ENCODE data around the gene SRGAP2C.
A peak's percentile ranks its signal among the peaks of the same experiment; 100 is the strongest.
"Not testable (repeated sequence)": the region's sequence is repeated elsewhere in the genome, so short reads cannot be mapped to it uniquely, and the experiment has no call there.

Gene SRGAP2C

GRCh38 chr1:121168152-121168668, 16.6 kb upstream of the SRGAP2C start:
- not testable (repeated sequence) for H3K36me3 Mint-ChIP-seq, H3K4me1 Mint-ChIP-seq, H3K9me3 Mint-ChIP-seq, ATAC-seq, H3K27ac Mint-ChIP-seq, H3K27me3 Mint-ChIP-seq, H3K4me3 Mint-ChIP-seq

- H3K4me1 Mint-ChIP-seq, H3K36me3 Mint-ChIP-seq, H3K4me3 Mint-ChIP-seq, ATAC-seq, H3K27ac Mint-ChIP-seq, H3K9me3 Mint-ChIP-seq, H3K27me3 Mint-ChIP-seq: not testable (repeated sequence)
Measured at GRCh38 chr1:121176649-121177048, 8.1 kb upstream of the SRGAP2C start.

- H3K4me3 Mint-ChIP-seq, H3K27me3 Mint-ChIP-seq, H3K27ac Mint-ChIP-seq, H3K9me3 Mint-ChIP-seq, H3K4me1 Mint-ChIP-seq, ATAC-seq, H3K36me3 Mint-ChIP-seq: not testable (repeated sequence)
Measured at GRCh38 chr1:121178197-121178596, 6.6 kb upstream of the SRGAP2C start.

DNA sequence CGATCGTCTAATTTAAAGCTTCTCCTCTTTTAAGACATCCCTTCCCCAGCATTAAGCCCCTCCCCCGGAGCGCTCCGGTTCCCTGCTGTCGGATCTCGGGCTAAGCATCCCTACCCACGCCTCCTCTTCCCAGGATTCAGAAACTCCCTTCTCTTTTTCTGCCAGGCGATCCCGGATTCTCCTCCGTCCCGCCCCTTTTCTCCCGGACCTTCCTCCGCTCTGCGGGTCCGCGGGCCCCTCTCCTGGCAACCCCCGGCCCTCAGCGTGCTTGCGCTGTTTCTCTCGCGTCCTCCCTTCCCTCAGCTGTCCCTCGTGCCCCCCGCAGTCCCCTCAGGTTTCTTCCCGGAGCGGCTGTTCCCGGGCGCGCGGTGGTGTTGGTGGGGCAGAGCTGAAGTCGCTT, 908 bp upstream of the SRGAP2C start:
- H3K36me3 Mint-ChIP-seq, H3K9me3 Mint-ChIP-seq, H3K4me1 Mint-ChIP-seq, ATAC-seq, H3K27me3 Mint-ChIP-seq, H3K27ac Mint-ChIP-seq: not testable (repeated sequence)
- peak overlapping the region; percentile 47 for H3K4me3 Mint-ChIP-seq

GRCh38 chr1:121185140-121185708, 449 bp downstream of the SRGAP2C start:
- H3K27me3 Mint-ChIP-seq, H3K9me3 Mint-ChIP-seq, H3K36me3 Mint-ChIP-seq, H3K4me1 Mint-ChIP-seq: not testable (repeated sequence)
- Mint-ChIP-seq H3K4me3 (peak overlapping the region; percentile 92), H3K27ac (peak overlapping the region; percentile 79)
- peak; percentile 0 for ATAC-seq

DNA sequence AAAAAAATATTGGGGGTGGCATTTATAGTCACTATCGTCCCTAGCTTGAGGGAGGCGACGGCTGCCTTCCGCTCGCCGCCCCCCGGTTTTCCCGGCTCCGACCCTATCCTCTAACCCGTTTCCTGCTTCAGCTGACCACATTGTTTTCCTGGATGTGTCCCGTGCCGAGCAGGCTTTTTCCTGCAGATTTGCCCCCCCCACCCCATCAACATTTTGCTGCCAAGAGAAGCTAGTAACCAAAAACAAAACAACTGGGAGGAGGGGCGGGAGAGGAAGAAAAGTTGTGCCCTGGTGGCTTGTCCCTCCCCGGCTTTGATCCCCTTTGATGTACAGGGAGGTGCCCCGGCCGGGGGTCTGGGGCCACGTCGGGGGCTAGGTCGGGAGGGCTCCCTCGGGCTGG, 1.4 kb downstream of the SRGAP2C start:
- H3K4me1 Mint-ChIP-seq, H3K27ac Mint-ChIP-seq, ATAC-seq, H3K27me3 Mint-ChIP-seq, H3K36me3 Mint-ChIP-seq, H3K4me3 Mint-ChIP-seq, H3K9me3 Mint-ChIP-seq: not testable (repeated sequence)

DNA sequence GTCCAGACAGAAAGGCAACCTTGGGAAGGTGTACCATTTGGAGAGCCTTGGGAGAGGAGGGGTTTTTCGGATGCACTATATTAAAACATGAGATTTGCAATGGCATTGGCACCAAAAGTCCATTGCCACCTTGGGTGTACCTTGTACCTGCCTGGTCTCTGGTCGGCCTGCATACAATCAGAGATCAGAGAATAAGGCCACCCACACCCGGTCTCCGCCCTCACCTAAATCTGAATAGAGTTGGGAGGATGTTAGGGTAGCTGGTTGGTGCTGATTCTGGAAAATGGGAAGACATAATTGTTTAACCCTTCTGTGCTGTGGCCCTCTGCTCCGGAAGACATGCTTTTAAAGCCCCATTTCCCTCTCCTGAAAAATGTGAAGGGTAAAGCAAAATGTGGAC, 3.1 kb downstream of the SRGAP2C start:
- not testable (repeated sequence) for H3K36me3 Mint-ChIP-seq, H3K4me3 Mint-ChIP-seq, H3K4me1 Mint-ChIP-seq, ATAC-seq, H3K27me3 Mint-ChIP-seq, H3K27ac Mint-ChIP-seq, H3K9me3 Mint-ChIP-seq

- not testable (repeated sequence) for H3K4me1 Mint-ChIP-seq, H3K9me3 Mint-ChIP-seq, H3K36me3 Mint-ChIP-seq, H3K4me3 Mint-ChIP-seq, H3K27me3 Mint-ChIP-seq, ATAC-seq, H3K27ac Mint-ChIP-seq
Measured at GRCh38 chr1:121192512-121192911, 7.7 kb downstream of the SRGAP2C start.

GRCh38 chr1:121197095-121197882, 12.5 kb downstream of the SRGAP2C start:
- H3K4me3 Mint-ChIP-seq, H3K27me3 Mint-ChIP-seq, H3K36me3 Mint-ChIP-seq, ATAC-seq, H3K4me1 Mint-ChIP-seq, H3K27ac Mint-ChIP-seq, H3K9me3 Mint-ChIP-seq: not testable (repeated sequence)

- not testable (repeated sequence) for H3K4me3 Mint-ChIP-seq, H3K27ac Mint-ChIP-seq, H3K36me3 Mint-ChIP-seq, H3K27me3 Mint-ChIP-seq, H3K9me3 Mint-ChIP-seq, ATAC-seq, H3K4me1 Mint-ChIP-seq
Measured at GRCh38 chr1:121199763-121200162, 15.0 kb downstream of the SRGAP2C start.

DNA sequence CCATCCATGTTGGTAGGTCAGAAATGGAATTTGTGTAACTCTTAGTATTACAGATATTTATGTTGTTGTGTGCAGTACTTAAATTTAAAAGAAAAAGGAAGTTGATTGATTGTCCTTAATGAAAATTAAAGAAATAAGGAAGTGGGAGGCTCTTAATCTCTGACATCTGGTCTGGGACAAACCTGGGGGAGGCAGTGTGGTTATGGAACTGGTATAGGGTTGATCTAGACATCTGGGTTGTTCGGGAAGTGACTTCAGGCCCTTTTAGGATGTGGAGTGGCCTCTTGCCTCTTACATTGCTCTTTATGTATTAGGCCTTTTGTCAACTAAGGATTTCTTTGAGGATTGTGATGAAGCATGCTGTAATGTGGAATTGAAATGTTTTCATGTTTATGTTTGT, 15.5 kb downstream of the SRGAP2C start:
- not testable (repeated sequence) for H3K4me3 Mint-ChIP-seq, ATAC-seq, H3K27me3 Mint-ChIP-seq, H3K4me1 Mint-ChIP-seq, H3K9me3 Mint-ChIP-seq, H3K27ac Mint-ChIP-seq, H3K36me3 Mint-ChIP-seq

DNA sequence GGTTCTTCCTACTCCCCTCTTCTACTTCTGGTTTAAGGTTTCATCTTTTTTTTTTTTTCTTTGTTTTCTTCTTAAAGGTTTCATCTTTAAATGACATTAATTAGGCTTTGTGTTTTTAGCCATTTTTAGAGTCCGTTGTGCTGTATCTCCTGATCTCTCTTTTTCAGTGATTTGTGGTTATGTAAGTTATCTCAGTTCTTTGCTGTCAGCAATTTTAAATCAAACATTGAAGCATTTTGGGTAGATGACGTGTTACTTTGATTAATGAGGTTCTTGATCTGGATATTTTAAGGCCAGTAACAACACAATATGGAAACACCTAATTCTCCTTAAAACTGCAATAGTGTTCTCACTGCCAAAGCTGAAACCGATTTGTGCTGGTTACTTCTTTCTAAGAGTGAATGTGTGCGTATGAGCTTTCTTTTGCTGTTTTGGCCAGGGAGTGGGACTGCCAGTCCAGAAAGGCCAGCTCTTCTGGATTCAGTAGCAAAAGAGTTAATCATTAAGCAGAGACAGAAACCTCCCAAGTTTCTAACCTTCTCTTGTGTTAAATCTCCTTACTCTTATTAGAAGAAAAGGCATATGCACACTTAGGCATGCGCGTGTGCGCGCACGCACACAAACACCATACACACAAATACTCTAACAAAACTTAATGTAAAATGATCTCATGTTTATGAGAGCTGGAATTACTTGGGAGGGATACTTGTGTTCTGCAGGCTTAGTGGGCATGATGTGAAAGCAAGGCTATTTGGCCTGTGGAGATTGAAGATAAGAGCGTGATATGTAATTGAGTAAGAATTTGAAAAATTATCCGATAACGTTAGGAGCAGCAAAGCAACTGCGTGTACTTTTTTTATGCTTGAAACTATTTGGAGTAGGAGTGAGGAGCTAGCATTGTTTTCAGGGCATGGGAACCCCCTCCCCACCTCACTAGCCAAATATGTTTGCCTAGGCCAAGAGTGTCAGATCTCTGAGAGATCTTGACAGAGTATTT, 16.5 kb downstream of the SRGAP2C start:
- not testable (repeated sequence) for H3K27me3 Mint-ChIP-seq, H3K9me3 Mint-ChIP-seq, H3K4me3 Mint-ChIP-seq, ATAC-seq, H3K27ac Mint-ChIP-seq, H3K36me3 Mint-ChIP-seq, H3K4me1 Mint-ChIP-seq

GRCh38 chr1:121202986-121203385, 18.2 kb downstream of the SRGAP2C start:
- not testable (repeated sequence) for H3K27me3 Mint-ChIP-seq, H3K36me3 Mint-ChIP-seq, H3K27ac Mint-ChIP-seq

GRCh38 chr1:121205786-121206711, 21.3 kb downstream of the SRGAP2C start:
- H3K4me1 Mint-ChIP-seq, H3K36me3 Mint-ChIP-seq, H3K27me3 Mint-ChIP-seq, H3K9me3 Mint-ChIP-seq, H3K4me3 Mint-ChIP-seq, ATAC-seq, H3K27ac Mint-ChIP-seq: not testable (repeated sequence)

More at GRCh38 chr1:121202986-121203385, 18.2 kb downstream of the SRGAP2C start:
- ATAC-seq, H3K4me1 Mint-ChIP-seq, H3K4me3 Mint-ChIP-seq, H3K9me3 Mint-ChIP-seq: not testable (repeated sequence)

DNA sequence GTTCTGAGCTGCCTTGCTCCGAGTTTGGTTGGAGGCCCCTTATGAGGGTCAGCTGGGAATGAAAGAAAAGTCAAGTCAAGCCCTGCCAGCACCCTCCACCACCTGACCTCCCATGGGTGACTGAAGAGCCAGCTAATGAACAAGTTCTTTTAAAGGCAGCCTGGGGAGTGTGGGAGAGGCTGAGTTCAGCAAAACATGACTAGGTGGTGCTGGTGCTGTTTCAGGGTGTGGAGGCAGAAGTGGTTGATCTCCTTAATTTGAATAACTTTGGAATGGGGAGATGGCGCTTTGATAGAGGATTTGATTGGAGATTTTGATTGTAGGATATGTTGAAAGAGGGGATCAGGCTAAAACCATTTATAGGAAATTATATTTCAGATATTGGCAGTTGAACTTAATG, 22.6 kb downstream of the SRGAP2C start:
- H3K36me3 Mint-ChIP-seq, H3K4me1 Mint-ChIP-seq, H3K27me3 Mint-ChIP-seq, ATAC-seq, H3K4me3 Mint-ChIP-seq, H3K27ac Mint-ChIP-seq, H3K9me3 Mint-ChIP-seq: not testable (repeated sequence)
